GM18867 (cell line): ENCODE results near the gene OSBPL10.
"Not testable (repeated sequence)": the region's sequence is repeated elsewhere in the genome, so short reads cannot be mapped to it uniquely, and the experiment has no call there.

Experiments used
- ATAC-seq: cut with Tn5 transposase; IDR thresholded peaks from one replicate; pipeline ENCODE4 v1.9.1; 2021; ENCODE audit warnings: mild to moderate bottlenecking, moderate library complexity; ENCODE audit not compliant: unreplicated experiment

The OSBPL10 gene

GRCh38 chr3:31714495-31715280 is 266.4 kb downstream of the OSBPL10 start:
- no peak for ATAC-seq

- no peak for ATAC-seq
Measured at GRCh38 chr3:31713816-31714215, 267.2 kb downstream of the OSBPL10 start.

GRCh38 chr3:31710123-31710803 is 270.8 kb downstream of the OSBPL10 start:
- no peak for ATAC-seq

DNA sequence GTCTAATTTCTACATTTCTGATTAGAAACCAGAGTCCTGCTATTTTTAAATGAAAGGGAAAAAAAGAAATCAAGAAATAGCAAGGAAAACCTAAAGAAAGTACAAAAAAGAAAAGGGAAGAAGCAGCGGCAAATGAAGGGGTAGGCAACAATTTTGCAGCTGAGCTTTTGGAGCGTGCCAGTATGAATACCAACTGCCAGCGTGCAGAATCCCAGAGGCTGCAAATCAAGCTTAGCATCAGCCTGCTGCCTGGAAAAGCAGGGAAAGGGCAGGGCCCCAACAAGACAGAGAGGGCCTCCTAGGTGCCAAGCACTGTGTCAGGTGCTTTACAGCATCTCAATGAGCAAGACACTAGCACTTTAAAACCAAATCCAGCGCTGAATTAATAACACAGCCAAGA is 271.5 kb downstream of the OSBPL10 start:
- no peak for ATAC-seq

DNA sequence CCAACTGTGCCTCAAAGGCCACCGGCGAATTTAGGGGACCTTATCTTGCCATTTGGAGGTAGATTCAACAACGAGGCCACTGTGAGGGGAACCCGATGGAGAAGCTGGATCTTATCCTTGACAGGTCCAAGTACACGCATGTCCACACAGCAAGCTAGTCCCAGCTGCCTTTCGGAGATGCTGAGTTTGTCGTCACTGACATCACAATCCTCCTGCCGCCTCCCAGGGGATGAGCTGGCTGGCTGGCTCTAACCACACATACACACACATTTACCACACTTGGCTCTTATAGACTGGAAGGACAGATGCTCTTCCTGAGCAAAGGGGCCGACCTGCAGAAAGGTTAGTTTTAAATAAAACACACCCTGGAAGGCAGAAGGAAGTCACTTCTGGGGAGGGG is 272.1 kb downstream of the OSBPL10 start:
- no peak for ATAC-seq

- no peak for ATAC-seq
Measured at GRCh38 chr3:31707286-31707685, 273.8 kb downstream of the OSBPL10 start.

- no peak for ATAC-seq
Measured at GRCh38 chr3:31705736-31706135, 275.3 kb downstream of the OSBPL10 start.

DNA sequence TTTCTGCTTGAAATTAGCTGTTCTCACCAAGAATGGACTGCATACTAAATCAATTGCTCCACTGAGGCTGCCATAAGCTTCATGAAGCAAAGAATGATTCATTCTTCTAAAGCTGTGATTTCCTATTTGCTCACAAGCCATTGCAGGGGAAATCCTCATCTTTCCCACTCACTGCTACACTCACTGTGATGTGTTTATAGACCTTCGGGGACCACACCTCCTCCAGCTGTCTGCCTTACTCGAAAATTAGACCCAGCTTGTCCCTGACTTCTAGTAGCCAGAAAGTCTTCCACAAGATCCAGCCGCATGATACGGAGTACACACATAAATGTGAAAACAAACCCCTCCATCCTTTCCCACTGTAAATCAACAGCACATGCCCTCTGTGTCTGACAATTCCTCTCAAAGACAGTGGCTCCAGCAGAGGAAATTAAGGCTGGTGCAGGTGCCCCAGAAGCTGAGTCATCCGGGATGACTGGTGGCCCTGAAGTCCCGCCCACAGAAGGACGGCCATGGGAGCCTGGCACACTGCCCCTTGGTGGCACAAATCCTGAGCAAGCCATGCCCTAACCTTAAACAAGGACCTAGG is 276.4 kb downstream of the OSBPL10 start:
- no peak for ATAC-seq

GRCh38 chr3:31704156-31704555 is 276.9 kb downstream of the OSBPL10 start:
- ATAC-seq: no peak

DNA sequence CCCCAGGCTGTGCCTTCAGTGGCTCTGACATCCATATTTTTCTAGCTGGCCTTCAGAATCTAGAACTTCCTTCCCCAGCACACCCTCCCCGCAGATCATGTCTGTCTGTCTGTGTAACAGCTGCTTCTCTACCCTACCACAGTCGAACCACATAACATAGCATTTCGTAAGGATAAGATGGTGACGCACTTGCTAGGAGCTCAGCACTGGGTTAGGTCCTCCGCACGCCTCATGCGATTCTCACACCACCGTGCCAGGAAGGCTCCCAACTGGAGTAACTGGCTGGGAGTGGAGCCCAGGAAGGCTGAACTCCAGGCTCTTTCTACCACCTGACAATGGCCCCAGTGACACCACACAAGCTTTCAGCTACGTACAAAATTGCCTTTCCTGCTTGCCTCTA is 279.8 kb downstream of the OSBPL10 start:
- no peak for ATAC-seq

- ATAC-seq: no peak
Measured at GRCh38 chr3:31699309-31699953, 281.6 kb downstream of the OSBPL10 start.

DNA sequence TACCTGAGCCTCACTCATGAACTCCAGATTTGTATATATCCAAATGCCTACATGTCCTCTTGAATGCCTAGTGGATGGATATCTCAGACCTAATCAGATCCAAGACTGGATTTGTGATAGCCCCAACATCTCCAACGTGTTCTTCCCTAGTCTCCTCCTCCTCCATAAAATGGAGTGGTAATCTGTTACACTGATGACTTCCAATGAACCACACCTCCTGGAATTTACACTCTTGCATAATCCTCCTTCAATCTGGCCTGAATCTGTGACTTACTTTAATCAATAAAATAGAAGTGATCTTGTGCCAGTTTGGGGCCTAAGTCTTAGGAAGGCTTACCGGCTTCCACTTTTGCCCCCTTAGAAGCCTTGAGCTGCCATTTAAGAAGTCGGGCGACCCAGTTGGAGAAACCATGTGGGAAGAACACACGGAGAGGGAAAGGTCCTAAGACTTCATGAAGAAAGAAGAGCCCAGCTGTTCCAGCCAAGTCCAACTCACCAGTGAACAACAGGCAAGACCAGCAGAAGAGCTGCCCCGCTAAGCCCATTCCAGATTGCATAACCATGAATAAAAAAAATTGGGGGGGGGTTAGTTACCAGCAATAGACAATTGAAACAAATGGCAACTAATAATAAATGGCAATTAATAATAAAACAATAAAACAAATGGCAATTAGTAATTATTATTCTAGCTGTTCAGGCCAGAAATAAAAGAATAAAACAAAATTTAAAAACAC is 284.1 kb downstream of the OSBPL10 start:
- ATAC-seq: no peak

DNA sequence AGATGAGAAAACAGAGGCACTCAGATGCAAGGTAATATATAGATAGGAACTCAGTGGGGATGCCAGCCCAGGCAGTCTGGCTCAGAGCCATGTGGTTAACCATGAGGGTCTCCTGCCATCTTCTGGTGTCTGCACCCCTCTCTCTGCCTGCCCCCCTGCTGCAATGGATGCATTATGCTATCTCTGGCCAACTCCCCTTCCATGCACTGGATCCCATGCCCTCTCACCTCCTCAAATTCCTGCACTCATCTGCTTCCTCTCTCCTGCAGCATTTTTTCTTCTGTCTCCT is 285.1 kb downstream of the OSBPL10 start:
- ATAC-seq: peak; percentile 12

DNA sequence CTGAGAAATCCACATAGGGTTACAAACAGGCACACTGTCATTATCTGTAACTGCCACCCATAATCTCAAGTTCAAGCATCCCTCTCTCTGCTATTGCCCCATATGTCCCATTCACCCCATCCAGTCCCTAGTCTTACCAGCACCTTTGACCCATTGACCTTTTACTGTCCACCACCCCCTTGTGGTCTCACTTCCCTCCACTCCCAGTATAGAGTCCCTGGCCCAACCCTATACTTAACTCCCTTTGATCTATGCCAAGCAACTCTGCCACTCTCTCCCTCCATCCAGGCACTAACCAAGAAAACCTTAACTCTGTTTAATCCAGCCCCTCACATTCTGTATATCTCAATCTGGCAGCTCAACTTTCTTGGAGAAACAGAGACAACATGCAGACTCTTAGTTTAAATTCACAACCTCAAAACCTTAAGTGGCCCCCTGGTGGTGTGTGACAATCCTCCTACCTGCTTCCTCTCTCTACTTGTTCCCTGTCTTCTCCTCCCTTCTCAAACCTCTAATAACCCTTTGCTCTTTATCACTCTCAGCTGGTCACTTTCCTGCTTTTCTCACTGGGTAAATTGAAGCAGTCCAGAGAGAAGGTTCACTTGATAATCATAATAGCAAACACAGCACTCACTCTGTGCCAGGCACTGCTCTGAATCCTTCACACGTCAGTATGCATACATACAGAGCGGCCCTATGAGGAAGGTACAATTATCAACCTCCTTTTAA is 285.6 kb downstream of the OSBPL10 start:
- ATAC-seq: peak; percentile 68

GRCh38 chr3:31693346-31693745 is 287.7 kb downstream of the OSBPL10 start:
- no peak for ATAC-seq

GRCh38 chr3:31692751-31693150 is 288.3 kb downstream of the OSBPL10 start:
- ATAC-seq: no peak

DNA sequence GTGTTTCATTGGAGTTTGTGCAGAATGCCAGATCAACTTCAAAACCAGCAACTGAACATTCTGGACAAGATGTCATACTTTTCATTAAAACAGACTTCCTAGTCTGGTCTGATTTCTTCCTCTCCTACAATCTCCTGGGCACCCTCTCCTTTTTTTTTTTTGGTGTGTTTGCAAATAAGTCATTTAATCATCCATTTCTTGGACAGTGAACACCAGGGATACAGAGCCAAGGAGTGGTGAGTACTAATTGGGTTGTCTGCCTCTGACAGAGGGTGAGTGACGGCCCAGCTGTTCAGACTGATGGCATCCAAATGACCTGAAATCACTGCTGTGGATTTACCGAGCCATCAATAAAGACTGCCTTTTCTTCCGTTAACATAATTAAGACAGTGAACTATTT is 290.3 kb downstream of the OSBPL10 start:
- no peak for ATAC-seq

GRCh38 chr3:31689523-31689922 is 291.5 kb downstream of the OSBPL10 start:
- ATAC-seq: not testable (repeated sequence)

DNA sequence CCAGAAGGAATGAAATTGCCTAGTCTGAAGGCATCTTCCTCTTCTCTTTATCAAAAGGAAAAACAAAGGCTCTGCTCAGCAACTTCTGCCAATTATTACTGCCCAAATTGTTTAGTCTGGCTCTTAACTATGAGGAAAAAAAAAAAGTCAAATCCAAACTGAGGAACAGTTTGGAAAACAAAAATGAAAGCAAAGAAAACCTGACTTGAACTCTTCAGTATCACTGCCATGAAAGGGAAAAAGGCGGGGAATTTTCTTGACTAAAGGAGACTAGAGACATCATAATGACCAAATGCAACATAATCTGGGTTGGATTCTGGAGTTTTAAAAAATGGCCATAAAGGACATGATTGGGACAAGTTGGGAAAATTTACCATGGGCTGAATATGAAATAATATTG is 292.1 kb downstream of the OSBPL10 start:
- ATAC-seq: no peak

- no peak for ATAC-seq
Measured at GRCh38 chr3:31687020-31687802, 293.9 kb downstream of the OSBPL10 start.
